Mesothelial cell of epicardium (in vitro differentiated cells): ENCODE measurements around the gene SMTNL1. TPM values are rescaled to one million over a fixed set of nuclear protein-coding genes. Genes with fewer than 3 reads are reported as not detected.
"Not testable (repeated sequence)": the region's sequence is repeated elsewhere in the genome, so short reads cannot be mapped to it uniquely, and the experiment has no call there.

Experiments used
- DNase-seq, 2 experiments: peaks; one replicate each; pipeline ENCODE4 v3.0.0; 2021; ENCODE audit warnings: low spot score in 2 of 2; ENCODE audit not compliant: unreplicated experiment in 2 of 2
- H3K27ac Mint-ChIP-seq: 2 replicates; pipeline ENCODE4 v1.8.0; 2021; ENCODE audit warnings: mixed read lengths
- H3K27me3 Mint-ChIP-seq: 2 replicates; pipeline ENCODE4 v1.8.0; 2021; ENCODE audit warnings: low read depth, mixed read lengths
- H3K36me3 Mint-ChIP-seq: 2 replicates; pipeline ENCODE4 v1.8.0; 2021; ENCODE audit warnings: mixed read lengths
- H3K4me1 Mint-ChIP-seq: 2 replicates; pipeline ENCODE4 v1.8.0; 2021; ENCODE audit warnings: mixed read lengths
- H3K4me3 Mint-ChIP-seq: 2 replicates; pipeline ENCODE4 v1.8.0; 2021; ENCODE audit warnings: mild to moderate bottlenecking, moderate library complexity, mixed read lengths
- H3K9me3 Mint-ChIP-seq: 2 replicates; pipeline ENCODE4 v1.8.0; 2021; ENCODE audit warnings: mixed read lengths
- CTCF ChIP-seq: fragments of 200-600 bp; sonication (generic); IDR thresholded peaks from one replicate; pipeline ENCODE4 v1.5.0; 2021; ENCODE audit warnings: antibody characterized with exemption; ENCODE audit not compliant: unreplicated experiment
- total RNA-seq: library from RNA; stranded (reverse); gene quantifications from 3 replicates; pipeline ENCODE4 v1.2.1, GENCODE V29; 2021

The SMTNL1 gene
- total RNA-seq, 1 donor from 2014 or later: not detected

GRCh38 chr11:57530596-57531507, 6.5 kb upstream of the SMTNL1 start, which contains the start of gene TIMM10:
Gene TIMM10 (minus strand): TSS chr11:57530754. CDS start chr11:57530189, 565 bp downstream.
- Mint-ChIP-seq H3K36me3 (no peaks in the 10 kb centered on the region), H3K27me3 (peaks cover 8% of the 10 kb centered on the region), H3K4me1 (peaks cover 20% of the 10 kb centered on the region), H3K9me3 (no peaks in the 10 kb centered on the region), H3K4me3 (peak within 1 kb of the TSS; percentile 93), H3K27ac (peak within 1 kb of the TSS; percentile 93)
- DNase-seq: peak; percentile 80 to 89
- TF ChIP-seq CTCF: no peak

GRCh38 chr11:57534449-57534848, 2.9 kb upstream of the SMTNL1 start:
- not testable (repeated sequence) for DNase-seq, H3K27me3 Mint-ChIP-seq, H3K36me3 Mint-ChIP-seq, H3K27ac Mint-ChIP-seq, H3K9me3 Mint-ChIP-seq, H3K4me3 Mint-ChIP-seq
- H3K4me1 Mint-ChIP-seq: peaks cover 19% of the 10 kb centered on the region

- no peak for TF ChIP-seq CTCF
- no peak overlapping the region for H3K27ac Mint-ChIP-seq
- DNase-seq: no peak
- H3K36me3 Mint-ChIP-seq: no peaks in the 10 kb centered on the region
- peaks cover 10% of the 10 kb centered on the region for H3K27me3 Mint-ChIP-seq
- H3K9me3 Mint-ChIP-seq: no peaks in the 10 kb centered on the region
- no peaks in the 10 kb centered on the region for H3K4me1 Mint-ChIP-seq
- H3K4me3 Mint-ChIP-seq: no peak overlapping the region
These were observed 1.9 kb downstream of the SMTNL1 start for GRCh38 chr11:57539342-57539741.

GRCh38 chr11:57541169-57541568, 3.8 kb downstream of the SMTNL1 start:
- DNase-seq: no peak
- H3K36me3 Mint-ChIP-seq: no peaks in the 10 kb centered on the region
- no peak overlapping the region for H3K27ac Mint-ChIP-seq
- H3K4me3 Mint-ChIP-seq: no peak overlapping the region
- peaks cover 3% of the 10 kb centered on the region for H3K27me3 Mint-ChIP-seq
- H3K4me1 Mint-ChIP-seq: no peaks in the 10 kb centered on the region
- no peaks in the 10 kb centered on the region for H3K9me3 Mint-ChIP-seq
- no peak for TF ChIP-seq CTCF

- no peak overlapping the region for H3K4me3 Mint-ChIP-seq
- H3K27ac Mint-ChIP-seq: no peak overlapping the region
- no peaks in the 10 kb centered on the region for H3K36me3 Mint-ChIP-seq
- TF ChIP-seq CTCF: no peak
- no peak for DNase-seq
- no peaks in the 10 kb centered on the region for H3K4me1 Mint-ChIP-seq
- peaks cover 3% of the 10 kb centered on the region for H3K27me3 Mint-ChIP-seq
- no peaks in the 10 kb centered on the region for H3K9me3 Mint-ChIP-seq
These were observed 5.2 kb downstream of the SMTNL1 start for GRCh38 chr11:57542582-57542981.

- H3K9me3 Mint-ChIP-seq: no peaks in the 10 kb centered on the region
- H3K27me3 Mint-ChIP-seq: peaks cover 3% of the 10 kb centered on the region
- no peaks in the 10 kb centered on the region for H3K4me1 Mint-ChIP-seq
- peaks cover under 1% of the 10 kb centered on the region for H3K36me3 Mint-ChIP-seq
- H3K4me3 Mint-ChIP-seq: no peak overlapping the region
- no peak overlapping the region for H3K27ac Mint-ChIP-seq
- no peak for DNase-seq
- no peak for TF ChIP-seq CTCF
These were observed 6.2 kb downstream of the SMTNL1 start for GRCh38 chr11:57543593-57543992.
